Gastroesophageal sphincter (tissue), 4 donors: ENCODE results near the gene BLCAP. TPM values are rescaled to one million over a fixed set of nuclear protein-coding genes. Genes with fewer than 3 reads are reported as not detected.

Experiments
- ATAC-seq: fragments of 150-250 bp; one replicate; pipeline ENCODE4 v1.9.1; 2016; ENCODE audit warnings: mild to moderate bottlenecking, moderate library complexity
- H3K27ac ChIP-seq, 4 donors: fragments of 200-600 bp; sonication (generic) in 3 of 4; 1 replicate in 3 of 4; 2 replicates in 1 of 4; pipeline ENCODE4 v1.5.1; 2016 to 2019
- H3K27me3 ChIP-seq: fragments of 200-600 bp; sonication (generic); one replicate; pipeline ENCODE4 v1.5.1; 2019
- H3K36me3 ChIP-seq, 2 donors: fragments of 200-600 bp; sonication (generic); one replicate each; pipeline ENCODE4 v1.5.1; 2019; ENCODE audit warnings: control low read depth in 1 of 2
- H3K4me1 ChIP-seq, 3 donors: fragments of 200-600 bp; sonication (generic); 1 replicate in 2 of 3; 2 replicates in 1 of 3; pipeline ENCODE4 v1.5.1; 2016 to 2019; ENCODE audit warnings: control low read depth in 2 of 3
- H3K4me3 ChIP-seq, 2 donors: fragments of 200-600 bp; sonication (generic); one replicate each; pipeline ENCODE4 v1.5.1; 2019; ENCODE audit warnings: mild to moderate bottlenecking in 1 of 2, moderate library complexity in 1 of 2
- H3K9me3 ChIP-seq, 3 donors: fragments of 200-600 bp; sonication (generic); one replicate each; pipeline ENCODE4 v1.5.1; 2017 to 2019; ENCODE audit warnings: control low read depth in 2 of 3
- EP300 ChIP-seq: sonication (generic); formaldehyde crosslinking; IDR thresholded peaks from one replicate; pipeline ENCODE4 v1.6.1; 2017; ENCODE audit warnings: antibody characterized with exemption, mild to moderate bottlenecking
- POLR2A ChIP-seq, 2 donors: fragments of 450-650 bp; IDR thresholded peaks; one replicate each; pipeline ENCODE4 v1.6.1; 2017; ENCODE audit warnings: antibody characterized with exemption in 2 of 2, mild to moderate bottlenecking in 2 of 2, moderate library complexity in 1 of 2
- POLR2AphosphoS5 ChIP-seq: sonication (generic); formaldehyde crosslinking; IDR thresholded peaks from one replicate; pipeline ENCODE4 v1.6.1; 2017; ENCODE audit warnings: antibody characterized with exemption
- WGBS, 2 donors: methylation state at CpG; one replicate each; pipeline ENCODE4 v1.1.5; 2018; ENCODE audit warnings: low coverage in 1 of 2; 5-methylcytosine and 5-hydroxymethylcytosine counted together
- total RNA-seq, 4 donors: library from RNA; depleted of rRNA; stranded (reverse); fragments of >200 nt; gene quantifications; one replicate each; pipeline ENCODE4 v1.1.0, GENCODE V29; 2016
- TF ChIP-seq, protein P1 (sequence below), 4 experiments: fragments of 200-600 bp in 2 of 4; fragments of 450-650 bp in 2 of 4; sonication (generic) in 1 of 4; IDR thresholded peaks; one replicate each; pipeline ENCODE4 v1.5.1; 2017 to 2019; ENCODE audit warnings: antibody characterized with exemption in 4 of 4, mild to moderate bottlenecking in 2 of 4, moderate library complexity in 2 of 4

Gene BLCAP
- total RNA-seq, 4 donors from 2014 or later = 37.7 to 65.5 (median 55.6) TPM

DNA sequence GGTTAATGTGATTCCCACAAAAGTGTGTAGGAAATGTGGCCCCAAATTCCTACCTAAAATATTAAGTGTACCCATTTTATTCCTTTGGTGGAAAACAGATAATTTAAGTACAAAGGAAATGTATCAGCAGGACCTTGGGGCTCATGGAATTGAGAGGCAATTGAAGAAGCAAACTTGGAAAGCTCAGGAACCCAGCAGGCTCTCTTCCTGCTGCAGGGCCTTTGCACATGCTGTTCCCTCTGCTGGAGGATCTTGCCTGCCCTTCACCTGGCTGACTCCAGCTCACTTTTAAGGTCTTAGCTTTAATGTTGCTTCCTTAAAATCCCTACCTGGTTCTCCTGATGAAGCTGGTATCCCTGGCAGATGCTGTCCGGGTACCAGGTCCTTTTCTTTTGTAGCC, 9.8 kb upstream of the BLCAP start:
- Histone ChIP-seq H3K27me3 (no peaks in the 10 kb centered on the region), H3K27ac (no peak overlapping the region), H3K4me1 (peaks cover 0 to 10% (median 3%) of the 10 kb centered on the region in 3 donors), H3K9me3 (no peaks in the 10 kb centered on the region), H3K4me3 (no peak overlapping the region), H3K36me3 (no peaks in the 10 kb centered on the region)
- WGBS, 2 donors = 100% methylated on average over 1 of the region's 1 CpG
- TF ChIP-seq POLR2A (IDR thresholded peaks at IDR 0.05) = no peak
- TF ChIP-seq POLR2AphosphoS5 = no peak
- TF ChIP-seq, protein P1, sequence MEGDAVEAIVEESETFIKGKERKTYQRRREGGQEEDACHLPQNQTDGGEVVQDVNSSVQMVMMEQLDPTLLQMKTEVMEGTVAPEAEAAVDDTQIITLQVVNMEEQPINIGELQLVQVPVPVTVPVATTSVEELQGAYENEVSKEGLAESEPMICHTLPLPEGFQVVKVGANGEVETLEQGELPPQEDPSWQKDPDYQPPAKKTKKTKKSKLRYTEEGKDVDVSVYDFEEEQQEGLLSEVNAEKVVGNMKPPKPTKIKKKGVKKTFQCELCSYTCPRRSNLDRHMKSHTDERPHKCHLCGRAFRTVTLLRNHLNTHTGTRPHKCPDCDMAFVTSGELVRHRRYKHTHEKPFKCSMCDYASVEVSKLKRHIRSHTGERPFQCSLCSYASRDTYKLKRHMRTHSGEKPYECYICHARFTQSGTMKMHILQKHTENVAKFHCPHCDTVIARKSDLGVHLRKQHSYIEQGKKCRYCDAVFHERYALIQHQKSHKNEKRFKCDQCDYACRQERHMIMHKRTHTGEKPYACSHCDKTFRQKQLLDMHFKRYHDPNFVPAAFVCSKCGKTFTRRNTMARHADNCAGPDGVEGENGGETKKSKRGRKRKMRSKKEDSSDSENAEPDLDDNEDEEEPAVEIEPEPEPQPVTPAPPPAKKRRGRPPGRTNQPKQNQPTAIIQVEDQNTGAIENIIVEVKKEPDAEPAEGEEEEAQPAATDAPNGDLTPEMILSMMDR (IDR thresholded peaks at IDR 0.05) = no peak
- no peak for TF ChIP-seq EP300
- ATAC-seq = no peak

DNA sequence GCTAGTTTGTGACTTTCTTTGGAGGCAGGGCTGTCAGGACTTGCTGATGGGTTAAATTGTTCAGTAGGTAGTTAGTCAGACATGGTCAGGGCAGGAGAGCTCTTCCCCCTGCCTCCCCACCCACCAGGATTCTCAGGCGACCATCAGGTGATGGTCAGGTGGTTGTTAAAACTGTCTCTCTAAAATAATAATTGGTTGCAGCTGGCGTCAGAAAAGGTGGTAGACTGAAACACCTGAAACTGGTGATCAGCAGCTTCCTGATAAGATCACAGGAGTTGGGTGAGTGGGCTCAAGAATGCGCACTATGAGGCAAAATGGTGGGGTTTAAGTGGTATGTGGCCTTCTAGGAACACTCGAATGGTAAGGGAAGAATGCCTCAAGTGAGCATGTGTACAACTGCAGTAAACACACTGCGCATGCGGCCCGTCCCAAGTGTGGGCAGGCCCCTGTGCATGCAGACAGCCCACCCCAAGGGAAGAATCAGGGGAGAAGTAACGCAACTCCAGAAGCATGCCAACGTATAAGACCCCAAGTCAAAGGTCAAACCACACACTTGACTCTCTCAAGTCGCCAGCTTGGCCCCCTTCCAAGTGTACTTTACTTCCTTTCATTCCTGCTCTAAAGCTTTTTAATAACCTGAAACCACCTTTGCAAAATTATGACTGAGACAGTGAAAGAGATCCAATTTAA, 7.9 kb upstream of the BLCAP start:
- no peak overlapping the region for H3K27ac ChIP-seq

DNA sequence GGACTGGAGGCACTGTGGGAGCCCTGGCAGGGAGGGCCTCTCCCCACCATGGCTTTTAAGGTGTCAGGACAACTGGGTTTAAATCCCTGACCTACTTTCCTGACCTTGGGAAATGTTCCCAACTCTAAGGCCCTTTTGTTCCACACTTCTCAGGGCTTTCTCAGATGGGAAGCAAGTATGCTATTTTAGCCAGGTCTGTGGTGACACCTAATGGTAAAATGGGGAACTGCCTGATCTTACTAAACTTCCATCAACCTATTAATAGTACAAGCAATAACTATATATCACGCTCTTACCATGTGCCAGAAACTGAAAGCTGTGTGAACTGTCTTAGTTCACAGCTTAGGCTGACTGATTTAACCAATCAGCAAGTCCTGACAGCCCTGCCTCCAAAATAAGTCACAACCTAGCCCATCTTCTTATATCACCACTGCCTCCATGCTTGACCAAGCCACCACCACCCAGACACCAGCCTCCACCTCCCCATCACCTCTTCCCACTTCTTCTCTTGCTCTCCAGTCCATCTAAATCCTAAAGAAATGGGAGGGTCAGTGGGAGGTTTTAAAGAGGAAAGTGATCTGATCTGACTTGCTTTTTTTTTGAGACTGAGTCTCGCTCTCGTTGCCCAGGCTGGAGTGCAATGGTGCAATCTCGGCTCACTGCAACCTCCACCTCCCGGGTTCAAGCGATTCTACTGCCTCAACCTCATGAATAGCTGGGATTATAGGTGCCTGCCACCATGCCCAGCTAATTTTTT, 6.9 kb upstream of the BLCAP start:
- Histone ChIP-seq H3K27ac (peak overlapping the region in 1 of 4 donors; percentile 57), H3K4me3 (no peak overlapping the region), H3K27me3 (no peaks in the 10 kb centered on the region), H3K36me3 (no peaks in the 10 kb centered on the region), H3K9me3 (no peaks in the 10 kb centered on the region), H3K4me1 (peaks cover 0 to 10% (median 3%) of the 10 kb centered on the region in 3 donors)
- peak; percentile 84 for ATAC-seq
- TF ChIP-seq, protein P1 (IDR thresholded peaks at IDR 0.05) = peak; percentile 82 to 96 (median 87)
- TF ChIP-seq POLR2A (IDR thresholded peaks at IDR 0.05) = no peak
- 62 to 64% methylated on average over 4 to 6 of the region's 6 CpGs for WGBS, 2 donors

More for the DNA sequence above, 7.9 kb upstream of the BLCAP start:
- ATAC-seq = no peak
- H3K27me3 ChIP-seq = no peaks in the 10 kb centered on the region
- no peaks in the 10 kb centered on the region for H3K9me3 ChIP-seq
- H3K4me1 ChIP-seq = peaks cover 0 to 10% (median 3%) of the 10 kb centered on the region in 3 donors
- H3K36me3 ChIP-seq = no peaks in the 10 kb centered on the region
- TF ChIP-seq, protein P1 (IDR thresholded peaks at IDR 0.05) = no peak
- no peak for TF ChIP-seq EP300
- TF ChIP-seq POLR2AphosphoS5 = no peak
- TF ChIP-seq POLR2A (IDR thresholded peaks at IDR 0.05) = no peak
- WGBS, 2 donors = 48 to 64% methylated on average over 5 to 10 of the region's 10 CpGs
- no peak overlapping the region for H3K4me3 ChIP-seq

DNA sequence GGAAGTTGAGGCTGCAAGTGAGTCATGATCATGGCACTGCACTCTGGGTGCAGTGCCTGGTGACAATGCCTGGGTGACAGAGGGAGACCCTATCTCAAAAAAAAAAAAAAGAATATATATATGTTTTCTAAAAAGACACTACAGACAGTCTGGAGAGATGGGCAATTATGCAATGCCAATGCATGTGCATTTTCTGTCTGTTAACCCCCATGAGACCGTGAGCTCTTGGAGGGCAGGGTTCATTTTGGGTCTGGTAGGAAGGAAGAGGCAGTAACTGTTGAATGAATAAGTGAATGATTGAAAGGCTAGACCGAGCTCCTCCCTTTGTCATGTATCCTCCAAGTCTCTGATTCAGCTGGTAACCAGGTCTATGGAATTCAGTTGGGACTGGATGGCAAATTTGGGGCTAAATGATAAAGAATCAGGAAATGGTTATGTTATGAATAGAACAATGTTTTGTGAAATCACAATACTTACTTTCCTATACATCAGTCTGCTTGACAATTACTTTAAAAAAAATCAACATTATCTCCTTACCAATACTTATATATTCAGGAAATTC, 5.6 kb upstream of the BLCAP start:
- Histone ChIP-seq H3K27me3 (no peaks in the 10 kb centered on the region), H3K4me3 (no peak overlapping the region), H3K4me1 (peaks cover 0 to 16% (median 9%) of the 10 kb centered on the region in 3 donors), H3K27ac (no peak overlapping the region), H3K36me3 (no peaks in the 10 kb centered on the region), H3K9me3 (no peaks in the 10 kb centered on the region)
- WGBS, 2 donors = 78 to 83% methylated on average over 2 of the region's 2 CpGs
- TF ChIP-seq, protein P1 (IDR thresholded peaks at IDR 0.05) = no peak
- TF ChIP-seq POLR2A (IDR thresholded peaks at IDR 0.05) (no peak), EP300 (no peak), POLR2AphosphoS5 (no peak)
- no peak for ATAC-seq
